M059J (cell line): ENCODE measurements around the gene ATP4B. TPM values are rescaled to one million over a fixed set of nuclear protein-coding genes. Genes with fewer than 3 reads are reported as not detected.

Source experiments
- DNase-seq: peaks from one replicate; pipeline ENCODE4 v3.0.0-alpha.2; 2012; ENCODE audit warnings: low read depth
- total RNA-seq: library from RNA; depleted of rRNA; stranded (reverse); fragments of >200 nt; shearing (Covaris generic); gene quantifications from 2 replicates; pipeline ENCODE4 v1.2.3, GENCODE V29; 2014; rRNA removed

The ATP4B gene
- total RNA-seq = not detected in 2 replicates

- DNase-seq = no peak
Observed at GRCh38 chr13:113657851-113658741, at the start of gene ATP4B. Gene ATP4B, minus strand, starts transcription at chr13:113658198. Its CDS starts 54 bp downstream, at chr13:113658144.

- no peak for DNase-seq
Observed at GRCh38 chr13:113672002-113672651, 14.1 kb upstream of the ATP4B start.

GRCh38 chr13:113671066-113672001, 13.3 kb upstream of the ATP4B start:
- no peak for DNase-seq

GRCh38 chr13:113670541-113670940, 12.5 kb upstream of the ATP4B start:
- no peak for DNase-seq

- DNase-seq = no peak
Observed at GRCh38 chr13:113669755-113670341, 11.8 kb upstream of the ATP4B start.

- DNase-seq = no peak
Observed at GRCh38 chr13:113669231-113669754, 11.3 kb upstream of the ATP4B start.

GRCh38 chr13:113668491-113668971, 10.5 kb upstream of the ATP4B start:
- no peak for DNase-seq

- DNase-seq = no peak
Observed at GRCh38 chr13:113667771-113668490, 9.9 kb upstream of the ATP4B start.

GRCh38 chr13:113666951-113667701, 9.1 kb upstream of the ATP4B start, which contains the start of gene GRK1:
Gene GRK1, plus strand, starts transcription at chr13:113667219. Its CDS starts 168 bp downstream, at chr13:113667387.
- no peak for DNase-seq

- no peak for DNase-seq
Observed at GRCh38 chr13:113666329-113666670, 8.3 kb upstream of the ATP4B start.

- DNase-seq = no peak
Observed at GRCh38 chr13:113665597-113666328, 7.8 kb upstream of the ATP4B start.

- DNase-seq = no peak
Observed at GRCh38 chr13:113664751-113665596, 7.0 kb upstream of the ATP4B start.

GRCh38 chr13:113663934-113664333, 5.9 kb upstream of the ATP4B start:
- DNase-seq = no peak

- DNase-seq = no peak
Observed at GRCh38 chr13:113661509-113661908, 3.5 kb upstream of the ATP4B start.

GRCh38 chr13:113660066-113660465, 2.1 kb upstream of the ATP4B start:
- DNase-seq = no peak

GRCh38 chr13:113659337-113659736, 1.3 kb upstream of the ATP4B start:
- no peak for DNase-seq

GRCh38 chr13:113658836-113659235, 838 bp upstream of the ATP4B start:
- no peak for DNase-seq
